Upper lobe of right lung (tissue), 1 donor: ENCODE results near the gene CIITA. TPM values are rescaled to one million over a fixed set of nuclear protein-coding genes. Genes with fewer than 3 reads are reported as not detected.

Experiments used
- ATAC-seq: fragments of 200-7000 bp; cut with Tn5 transposase; one replicate; pipeline ENCODE4 v1.9.1; 2020; ENCODE audit warnings: mild to moderate bottlenecking, moderate library complexity
- DNase-seq: peaks from one replicate; pipeline ENCODE4 v3.0.0-alpha.2; 2020
- H3K27ac ChIP-seq: fragments of 200-600 bp; one replicate; pipeline ENCODE4 v1.8.0; 2022
- H3K27me3 ChIP-seq: fragments of 200-600 bp; one replicate; pipeline ENCODE4 v1.8.0; 2022; ENCODE audit warnings: mild to moderate bottlenecking
- H3K36me3 ChIP-seq: fragments of 200-600 bp; one replicate; pipeline ENCODE4 v1.8.0; 2022
- H3K4me1 ChIP-seq: fragments of 200-600 bp; one replicate; pipeline ENCODE4 v1.8.0; 2022
- H3K4me3 ChIP-seq: fragments of 200-600 bp; one replicate; pipeline ENCODE4 v1.8.0; 2022; ENCODE audit warnings: mild to moderate bottlenecking
- H3K9me3 ChIP-seq: fragments of 200-600 bp; one replicate; pipeline ENCODE4 v1.8.0; 2022
- intact Hi-C: fragments of 100-400 bp; cut with DNase I; formaldehyde crosslinking; loops from one replicate; pipeline ENCODE4 v1.11.0; 2022
- total RNA-seq: library from RNA; stranded (reverse); fragmentation: NEBNext Ultra II Directional; extraction: Animal tissue kit (Norgen Biotek cat#: 25700); gene quantifications from one replicate; pipeline ENCODE4 v1.2.1, GENCODE V29; 2021
- TF ChIP-seq, protein P1 (sequence below): fragments of 200-600 bp; IDR thresholded peaks from one replicate; pipeline ENCODE4 v1.8.0; 2022; ENCODE audit warnings: antibody characterized with exemption
- donor health status: DM: no; HTN: yes; CAD: no; lungs with severe emphysema.

The CIITA gene
- total RNA-seq, 1 donor from 2014 or later, result 78.9 TPM

DNA sequence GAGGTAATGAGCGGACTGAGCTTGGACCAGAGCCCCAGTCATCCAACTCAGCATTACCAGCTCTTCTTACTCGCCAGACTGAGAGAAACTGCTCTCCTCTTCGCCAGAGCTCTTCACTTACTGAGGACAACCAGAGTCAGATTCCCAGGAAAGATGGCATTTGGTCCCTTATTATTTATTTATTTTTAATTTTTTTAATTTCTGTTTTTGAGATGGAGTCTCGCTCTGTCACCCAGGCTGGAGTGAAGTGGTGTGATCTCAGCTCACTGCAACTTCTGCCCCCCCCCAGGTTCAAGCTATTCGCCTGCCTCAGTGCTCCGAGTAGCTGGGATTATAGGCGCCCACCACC lies 42.0 kb downstream of the CIITA start:
- Histone ChIP-seq H3K4me3 (no peak overlapping the region), H3K36me3 (peaks cover 30% of the 10 kb centered on the region), H3K9me3 (no peaks in the 10 kb centered on the region), H3K27me3 (no peaks in the 10 kb centered on the region), H3K4me1 (peaks cover 27% of the 10 kb centered on the region), H3K27ac (no peak overlapping the region)
- intact Hi-C loops, result loop anchor here (10.0 kb wide), 1 partner anchor 154 kb away; no protein-coding TSS in a partner anchor
- ATAC-seq (no peak), DNase-seq (no peak)
- TF ChIP-seq, protein P1, sequence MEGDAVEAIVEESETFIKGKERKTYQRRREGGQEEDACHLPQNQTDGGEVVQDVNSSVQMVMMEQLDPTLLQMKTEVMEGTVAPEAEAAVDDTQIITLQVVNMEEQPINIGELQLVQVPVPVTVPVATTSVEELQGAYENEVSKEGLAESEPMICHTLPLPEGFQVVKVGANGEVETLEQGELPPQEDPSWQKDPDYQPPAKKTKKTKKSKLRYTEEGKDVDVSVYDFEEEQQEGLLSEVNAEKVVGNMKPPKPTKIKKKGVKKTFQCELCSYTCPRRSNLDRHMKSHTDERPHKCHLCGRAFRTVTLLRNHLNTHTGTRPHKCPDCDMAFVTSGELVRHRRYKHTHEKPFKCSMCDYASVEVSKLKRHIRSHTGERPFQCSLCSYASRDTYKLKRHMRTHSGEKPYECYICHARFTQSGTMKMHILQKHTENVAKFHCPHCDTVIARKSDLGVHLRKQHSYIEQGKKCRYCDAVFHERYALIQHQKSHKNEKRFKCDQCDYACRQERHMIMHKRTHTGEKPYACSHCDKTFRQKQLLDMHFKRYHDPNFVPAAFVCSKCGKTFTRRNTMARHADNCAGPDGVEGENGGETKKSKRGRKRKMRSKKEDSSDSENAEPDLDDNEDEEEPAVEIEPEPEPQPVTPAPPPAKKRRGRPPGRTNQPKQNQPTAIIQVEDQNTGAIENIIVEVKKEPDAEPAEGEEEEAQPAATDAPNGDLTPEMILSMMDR, result no peak

DNA sequence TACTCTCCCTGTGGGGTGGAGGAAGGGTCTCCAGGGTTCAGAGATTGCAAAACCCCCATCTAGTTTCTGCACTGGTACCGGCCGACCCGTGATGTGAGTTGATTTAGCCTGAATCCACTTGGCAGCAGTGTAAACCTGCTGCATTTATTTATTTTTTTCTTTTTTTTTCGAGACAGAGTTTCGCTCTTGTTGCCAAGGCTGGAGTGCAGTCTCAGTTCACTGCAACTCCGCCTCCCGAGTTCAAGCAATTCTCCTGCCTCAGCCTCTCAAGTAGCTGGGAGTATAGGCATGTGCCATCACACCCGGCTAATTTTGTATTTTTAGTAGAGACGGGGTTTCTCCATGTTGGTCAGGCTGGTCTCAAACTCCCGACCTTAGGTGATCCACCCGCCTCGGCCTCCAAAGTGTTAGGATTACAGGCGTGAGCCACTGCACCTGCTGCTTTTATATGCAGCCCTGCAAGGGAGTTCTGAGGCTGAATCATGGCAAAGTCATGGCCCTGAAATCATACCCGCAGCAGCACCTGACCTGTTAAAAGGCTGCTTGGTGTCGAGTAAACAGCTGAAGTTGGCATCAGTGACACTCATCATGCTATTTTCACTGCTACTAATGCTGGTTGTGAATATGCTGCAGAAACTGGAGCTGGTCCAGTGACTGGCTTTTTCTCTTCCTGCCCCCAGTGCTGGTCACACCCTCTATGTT lies 43.9 kb downstream of the CIITA start:
- ATAC-seq, result no peak
- peak; percentile 61 for DNase-seq
- peaks cover 27% of the 10 kb centered on the region for H3K4me1 ChIP-seq
- H3K27ac ChIP-seq, result no peak overlapping the region
- no peaks in the 10 kb centered on the region for H3K9me3 ChIP-seq
- TF ChIP-seq, protein P1, result no peak
- intact Hi-C loops, result loop anchor here (10.0 kb wide), 1 partner anchor 176 kb away; the partner anchor contains the start of gene NUBP1
- no peak overlapping the region for H3K4me3 ChIP-seq
- H3K36me3 ChIP-seq, result peaks cover 43% of the 10 kb centered on the region
- no peaks in the 10 kb centered on the region for H3K27me3 ChIP-seq

DNA sequence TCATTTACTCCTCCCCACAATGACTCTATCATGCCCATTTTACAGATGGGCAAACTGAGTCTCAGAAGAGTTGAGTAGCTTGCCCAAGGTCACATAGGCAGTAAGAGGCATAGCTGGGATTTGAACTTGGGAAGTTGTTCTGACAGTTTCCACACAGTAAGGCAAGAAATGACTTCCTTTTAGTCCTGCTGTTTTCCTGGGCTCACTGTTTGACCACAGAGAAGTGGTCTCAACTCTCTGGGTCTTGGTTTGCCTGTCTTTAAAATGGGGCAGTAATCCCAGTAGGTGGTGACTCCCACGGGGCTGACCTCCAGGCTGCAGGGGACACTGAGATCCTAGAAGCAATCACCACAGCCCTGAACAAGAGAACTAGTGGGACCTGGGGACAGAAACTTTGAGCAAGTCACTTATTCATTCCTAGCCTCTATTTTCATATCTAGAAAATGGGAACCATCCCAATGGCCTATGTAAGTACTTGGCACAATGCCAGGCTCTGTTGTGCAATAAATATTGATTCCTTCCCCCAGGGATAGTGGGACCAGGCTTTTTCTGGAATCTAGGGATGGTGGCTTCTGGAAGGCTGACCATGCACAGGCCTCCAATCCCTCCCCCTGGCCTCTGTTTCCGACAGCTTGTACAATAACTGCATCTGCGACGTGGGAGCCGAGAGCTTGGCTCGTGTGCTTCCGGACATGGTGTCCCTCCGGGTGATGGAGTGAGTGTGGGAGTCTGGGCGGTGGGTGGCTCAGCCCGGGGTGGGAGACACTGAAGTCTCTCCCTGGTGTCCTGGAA lies 44.7 kb downstream of the CIITA start:
- TF ChIP-seq, protein P1, result no peak
- ATAC-seq (peak; percentile 5), DNase-seq (no peak)
- H3K9me3 ChIP-seq, result no peaks in the 10 kb centered on the region
- peaks cover 27% of the 10 kb centered on the region for H3K4me1 ChIP-seq
- H3K36me3 ChIP-seq, result peaks cover 44% of the 10 kb centered on the region
- H3K4me3 ChIP-seq, result no peak overlapping the region
- peak overlapping the region; percentile 51 for H3K27ac ChIP-seq
- H3K27me3 ChIP-seq, result no peaks in the 10 kb centered on the region
- intact Hi-C loops, result loop anchor here (10.0 kb wide), 1 partner anchor 177 kb away; the partner anchor contains the start of gene NUBP1

DNA sequence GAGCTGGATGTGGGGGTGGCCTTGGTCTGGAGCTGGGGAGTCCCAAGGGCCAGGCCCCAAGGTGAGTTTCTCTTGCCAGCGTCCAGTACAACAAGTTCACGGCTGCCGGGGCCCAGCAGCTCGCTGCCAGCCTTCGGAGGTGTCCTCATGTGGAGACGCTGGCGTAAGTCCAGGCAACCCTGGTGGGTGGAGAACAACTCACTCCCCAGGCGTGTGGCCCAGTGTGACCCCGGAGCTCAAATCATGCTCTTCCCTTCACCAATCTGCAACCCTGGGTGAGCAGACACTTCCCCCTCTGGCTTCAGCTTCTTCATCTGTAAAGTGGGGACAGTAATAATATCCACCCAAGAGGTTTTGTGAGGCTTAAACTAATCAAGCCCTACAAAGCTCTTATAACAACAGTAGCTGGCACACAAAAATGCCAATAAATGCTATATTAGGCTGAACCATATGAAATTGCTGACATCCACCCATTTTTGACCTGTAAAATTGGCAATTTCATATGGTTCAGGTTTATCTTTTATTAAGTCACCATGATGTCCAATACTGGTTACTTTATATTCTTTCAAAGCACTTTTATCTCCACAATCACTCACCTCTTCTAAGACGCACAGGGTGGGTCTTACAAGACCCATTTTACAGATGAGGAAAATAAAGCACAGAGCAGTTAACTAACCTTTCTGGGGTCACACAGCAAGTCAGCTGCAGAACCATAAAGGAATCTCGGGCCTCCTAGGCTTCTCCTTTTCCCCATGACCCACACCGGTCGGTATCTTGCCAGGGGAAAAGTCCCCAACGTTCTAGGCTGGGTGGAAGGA lies 45.5 kb downstream of the CIITA start:
- DNase-seq, result peak; percentile 90
- intact Hi-C loops, result loop anchor here (10.0 kb wide), 1 partner anchor 178 kb away; the partner anchor contains the start of gene NUBP1
- H3K36me3 ChIP-seq, result peaks cover 47% of the 10 kb centered on the region
- H3K27me3 ChIP-seq, result no peaks in the 10 kb centered on the region
- peak; percentile 71 for ATAC-seq
- H3K9me3 ChIP-seq, result no peaks in the 10 kb centered on the region
- TF ChIP-seq, protein P1, result no peak
- peak overlapping the region; percentile 51 for H3K27ac ChIP-seq
- peaks cover 27% of the 10 kb centered on the region for H3K4me1 ChIP-seq
- no peak overlapping the region for H3K4me3 ChIP-seq

- no peaks in the 10 kb centered on the region for H3K9me3 ChIP-seq
- no peaks in the 10 kb centered on the region for H3K27me3 ChIP-seq
- TF ChIP-seq, protein P1, result no peak
- H3K4me1 ChIP-seq, result peaks cover 29% of the 10 kb centered on the region
- no peak for ATAC-seq
- H3K27ac ChIP-seq, result no peak overlapping the region
- peaks cover 54% of the 10 kb centered on the region for H3K36me3 ChIP-seq
- intact Hi-C loops, result loop anchor here (10.0 kb wide), 1 partner anchor 178 kb away; the partner anchor contains the start of gene NUBP1
- DNase-seq, result no peak
- H3K4me3 ChIP-seq, result no peak overlapping the region
Measured at GRCh38 chr16:10923146-10923649, 46.2 kb downstream of the CIITA start.
